Chondrocyte (in vitro differentiated cells): ENCODE data around the gene PANX1. TPM values are rescaled to one million over a fixed set of nuclear protein-coding genes. Genes with fewer than 3 reads are reported as not detected.

Experiments used
- DNase-seq: peaks from one replicate; pipeline ENCODE4 v3.0.0; 2021; ENCODE audit warnings: mixed read lengths, low spot score
- H3K27ac Mint-ChIP-seq: one replicate; pipeline ENCODE4 v1.8.0; 2021; ENCODE audit warnings: mild to moderate bottlenecking, moderate library complexity, mixed read lengths; ENCODE audit not compliant: unreplicated experiment
- H3K27me3 Mint-ChIP-seq: 2 replicates; pipeline ENCODE4 v1.8.0; 2021; ENCODE audit warnings: low read depth, mixed read lengths
- H3K36me3 Mint-ChIP-seq: 2 replicates; pipeline ENCODE4 v1.8.0; 2021; ENCODE audit warnings: low read depth, mixed read lengths
- H3K4me1 Mint-ChIP-seq: 2 replicates; pipeline ENCODE4 v1.8.0; 2021; ENCODE audit warnings: low read depth, mild to moderate bottlenecking, mixed read lengths
- H3K4me3 Mint-ChIP-seq: one replicate; pipeline ENCODE4 v1.8.0; 2021; ENCODE audit warnings: mild to moderate bottlenecking, moderate library complexity, mixed read lengths; ENCODE audit not compliant: unreplicated experiment
- H3K9me3 Mint-ChIP-seq: 2 replicates; pipeline ENCODE4 v1.8.0; 2021; ENCODE audit warnings: low read depth, mixed read lengths
- total RNA-seq: library from RNA; stranded (reverse); gene quantifications from 3 replicates; pipeline ENCODE4 v1.2.1, GENCODE V29; 2021
- TF ChIP-seq, protein P1 (sequence below): fragments of 200-600 bp; sonication (generic); IDR thresholded peaks from 2 replicates; pipeline ENCODE4 v1.5.0; 2021; ENCODE audit warnings: antibody characterized with exemption, mild to moderate bottlenecking, moderate library complexity

PANX1 gene
- total RNA-seq, 1 donor from 2014 or later: 35.7 TPM

DNA sequence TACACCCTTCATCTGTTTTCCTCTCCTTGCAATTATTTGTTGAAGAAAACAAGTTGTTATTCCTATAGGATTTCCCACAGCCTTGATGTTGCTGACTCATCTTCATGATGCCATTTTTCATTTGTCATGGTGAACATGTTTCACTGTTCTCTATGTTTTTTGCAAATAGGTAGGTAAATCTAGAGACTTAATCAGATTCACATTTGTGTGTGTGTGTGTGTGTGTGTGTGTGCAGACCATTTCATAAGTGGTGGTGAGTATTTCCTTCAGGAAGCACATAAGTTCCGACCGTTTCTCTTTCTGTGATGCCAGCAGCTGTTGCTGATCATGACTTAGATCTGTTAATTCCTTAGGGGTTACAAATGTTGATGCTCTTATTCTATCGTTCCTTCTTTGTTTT, 95.4 kb downstream of the PANX1 start:
- H3K9me3 Mint-ChIP-seq: peaks cover 14% of the 10 kb centered on the region
- peaks cover 2% of the 10 kb centered on the region for H3K36me3 Mint-ChIP-seq
- no peak for DNase-seq
- H3K27ac Mint-ChIP-seq: no peak overlapping the region
- no peak overlapping the region for H3K4me3 Mint-ChIP-seq
- TF ChIP-seq, protein P1, sequence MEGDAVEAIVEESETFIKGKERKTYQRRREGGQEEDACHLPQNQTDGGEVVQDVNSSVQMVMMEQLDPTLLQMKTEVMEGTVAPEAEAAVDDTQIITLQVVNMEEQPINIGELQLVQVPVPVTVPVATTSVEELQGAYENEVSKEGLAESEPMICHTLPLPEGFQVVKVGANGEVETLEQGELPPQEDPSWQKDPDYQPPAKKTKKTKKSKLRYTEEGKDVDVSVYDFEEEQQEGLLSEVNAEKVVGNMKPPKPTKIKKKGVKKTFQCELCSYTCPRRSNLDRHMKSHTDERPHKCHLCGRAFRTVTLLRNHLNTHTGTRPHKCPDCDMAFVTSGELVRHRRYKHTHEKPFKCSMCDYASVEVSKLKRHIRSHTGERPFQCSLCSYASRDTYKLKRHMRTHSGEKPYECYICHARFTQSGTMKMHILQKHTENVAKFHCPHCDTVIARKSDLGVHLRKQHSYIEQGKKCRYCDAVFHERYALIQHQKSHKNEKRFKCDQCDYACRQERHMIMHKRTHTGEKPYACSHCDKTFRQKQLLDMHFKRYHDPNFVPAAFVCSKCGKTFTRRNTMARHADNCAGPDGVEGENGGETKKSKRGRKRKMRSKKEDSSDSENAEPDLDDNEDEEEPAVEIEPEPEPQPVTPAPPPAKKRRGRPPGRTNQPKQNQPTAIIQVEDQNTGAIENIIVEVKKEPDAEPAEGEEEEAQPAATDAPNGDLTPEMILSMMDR: no peak
- no peaks in the 10 kb centered on the region for H3K4me1 Mint-ChIP-seq
- peaks cover 4% of the 10 kb centered on the region for H3K27me3 Mint-ChIP-seq

Other genes with a start within 250 kb of the PANX1 start
- gene HEPHL1, start 107.5 kb upstream of the PANX1 start, total RNA-seq: not detected in 3 replicates
- gene IZUMO1R, start 175.7 kb downstream of the PANX1 start, total RNA-seq: not detected in 3 replicates